Testis (tissue), 3 donors: ENCODE data around the gene CENPM. TPM values are rescaled to one million over a fixed set of nuclear protein-coding genes. Genes with fewer than 3 reads are reported as not detected.

Experiments
- DNase-seq: peaks from one replicate; pipeline ENCODE4 v3.0.0-alpha.2; 2019
- H3K27ac ChIP-seq, 2 donors: fragments of 200-600 bp; sonication (generic); one replicate each; pipeline ENCODE4 v1.5.1; 2019
- H3K27me3 ChIP-seq: fragments of 200-600 bp; sonication (generic); one replicate; pipeline ENCODE4 v1.5.1; 2019
- H3K36me3 ChIP-seq: fragments of 200-600 bp; sonication (generic); one replicate; pipeline ENCODE4 v1.5.1; 2017; ENCODE audit warnings: low read depth; ENCODE audit errors: missing control alignments
- H3K4me1 ChIP-seq: fragments of 200-600 bp; sonication (generic); one replicate; pipeline ENCODE4 v1.5.1; 2019
- H3K4me3 ChIP-seq, 2 donors: fragments of 200-600 bp; sonication (generic); one replicate each; pipeline ENCODE4 v1.5.1; 2017 to 2019
- H3K9me3 ChIP-seq: fragments of 200-600 bp; sonication (generic); one replicate; pipeline ENCODE4 v1.5.1; 2017
- POLR2A ChIP-seq: fragments of 450-650 bp; IDR thresholded peaks from one replicate; pipeline ENCODE4 v1.6.1; 2017; ENCODE audit warnings: antibody characterized with exemption, mild to moderate bottlenecking, moderate library complexity
- WGBS, 2 donors: methylation state at CpG; one replicate each; pipeline ENCODE4 v1.1.5; 2018; 5-methylcytosine and 5-hydroxymethylcytosine counted together
- intact Hi-C: fragments of 100-400 bp; cut with DNase I; formaldehyde crosslinking; loops from one replicate; pipeline ENCODE4 v1.15.1; 2023; ENCODE audit warnings: low total_unique reads
- polyA plus RNA-seq: library from polyadenylated mRNA; stranded (reverse); fragments of 350-450 nt; fragmentation: Illumina TruSeq; extraction: RNeasy Lipid Tissue Mini Kit (QIAGEN cat#74804); gene quantifications from one replicate; pipeline ENCODE4 v1.2.3, GENCODE V29; 2014; ENCODE audit warnings: low read depth, low replicate concordance; ENCODE audit not compliant: insufficient read depth
- total RNA-seq, 2 donors: library from RNA; depleted of rRNA; stranded (reverse); fragments of >200 nt; gene quantifications; one replicate each; pipeline ENCODE4 v1.2.3, GENCODE V29; 2016
- TF ChIP-seq, protein P1 (sequence below), 3 experiments: fragments of 450-650 bp in 2 of 3; fragments of 200-600 bp in 1 of 3; sonication (generic) in 1 of 3; IDR thresholded peaks; one replicate each; pipeline ENCODE4 v1.5.1; 2016 to 2019; ENCODE audit warnings: antibody characterized with exemption in 3 of 3, mild to moderate bottlenecking in 2 of 3, moderate library complexity in 1 of 3

Gene CENPM
- total and polyA plus RNA-seq, 3 donors from 2014 or later: 15.5 to 28.2 (median 15.7) TPM

- intact Hi-C loops: no loop called here
- Histone ChIP-seq H3K36me3 (no peaks in the 10 kb centered on the region), H3K27me3 (no peaks in the 10 kb centered on the region), H3K9me3 (no peaks in the 10 kb centered on the region), H3K4me1 (no peaks in the 10 kb centered on the region), H3K27ac (no peak overlapping the region), H3K4me3 (no peak overlapping the region)
- WGBS, 2 donors: 100% methylated on average over 1 of the region's 1 CpG; no CpG with 5 or more reads in 1 of the 2 donors
- TF ChIP-seq, protein P1, sequence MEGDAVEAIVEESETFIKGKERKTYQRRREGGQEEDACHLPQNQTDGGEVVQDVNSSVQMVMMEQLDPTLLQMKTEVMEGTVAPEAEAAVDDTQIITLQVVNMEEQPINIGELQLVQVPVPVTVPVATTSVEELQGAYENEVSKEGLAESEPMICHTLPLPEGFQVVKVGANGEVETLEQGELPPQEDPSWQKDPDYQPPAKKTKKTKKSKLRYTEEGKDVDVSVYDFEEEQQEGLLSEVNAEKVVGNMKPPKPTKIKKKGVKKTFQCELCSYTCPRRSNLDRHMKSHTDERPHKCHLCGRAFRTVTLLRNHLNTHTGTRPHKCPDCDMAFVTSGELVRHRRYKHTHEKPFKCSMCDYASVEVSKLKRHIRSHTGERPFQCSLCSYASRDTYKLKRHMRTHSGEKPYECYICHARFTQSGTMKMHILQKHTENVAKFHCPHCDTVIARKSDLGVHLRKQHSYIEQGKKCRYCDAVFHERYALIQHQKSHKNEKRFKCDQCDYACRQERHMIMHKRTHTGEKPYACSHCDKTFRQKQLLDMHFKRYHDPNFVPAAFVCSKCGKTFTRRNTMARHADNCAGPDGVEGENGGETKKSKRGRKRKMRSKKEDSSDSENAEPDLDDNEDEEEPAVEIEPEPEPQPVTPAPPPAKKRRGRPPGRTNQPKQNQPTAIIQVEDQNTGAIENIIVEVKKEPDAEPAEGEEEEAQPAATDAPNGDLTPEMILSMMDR (IDR thresholded peaks at IDR 0.05): no peak
- no peak for TF ChIP-seq POLR2A
- no peak for DNase-seq
Observed at GRCh38 chr22:41978732-41979131, 31.8 kb upstream of the CENPM start.

DNA sequence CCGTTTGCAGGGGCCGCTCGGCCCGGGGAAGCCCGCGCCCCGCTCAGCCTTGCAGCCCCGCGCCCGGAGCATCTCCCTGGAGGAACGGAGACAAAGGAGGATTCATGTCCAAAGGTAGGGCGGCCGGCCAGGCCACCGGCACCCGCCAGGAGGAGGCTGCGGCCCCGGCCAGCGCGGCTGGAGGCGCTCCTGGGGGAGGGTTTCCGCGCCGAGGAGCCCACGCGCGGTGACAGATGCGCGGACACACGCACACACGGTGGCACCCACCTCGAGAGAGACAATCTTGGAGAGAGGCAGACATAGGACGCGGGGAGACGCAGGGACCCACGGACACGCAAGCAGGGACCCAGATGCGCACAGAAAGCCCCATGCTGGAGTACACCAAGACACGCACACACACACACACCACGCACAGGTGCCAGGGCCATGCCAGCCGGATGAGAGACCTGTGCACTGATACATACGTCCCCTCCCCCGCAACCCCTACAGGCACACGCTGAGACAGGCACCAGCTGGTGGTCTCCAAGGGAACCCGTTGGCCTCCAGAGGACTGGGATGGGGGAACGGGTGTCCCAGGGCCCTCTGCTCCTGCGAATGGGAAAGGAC, 30.1 kb upstream of the CENPM start:
- Histone ChIP-seq H3K4me1 (no peaks in the 10 kb centered on the region), H3K27me3 (no peaks in the 10 kb centered on the region), H3K36me3 (no peaks in the 10 kb centered on the region), H3K4me3 (peak overlapping the region; percentile 24 to 31), H3K9me3 (no peaks in the 10 kb centered on the region), H3K27ac (no peak overlapping the region)
- WGBS, 2 donors: 0 to 4% methylated on average over 3 to 27 of the region's 46 CpGs
- DNase-seq: no peak
- intact Hi-C loops: no loop called here
- TF ChIP-seq, protein P1 (IDR thresholded peaks at IDR 0.05): no peak
- no peak for TF ChIP-seq POLR2A

- WGBS, 2 donors: 5 to 12% methylated on average over 7 to 20 of the region's 72 CpGs
Observed at GRCh38 chr22:41976070-41976901, 29.3 kb upstream of the CENPM start.

DNA sequence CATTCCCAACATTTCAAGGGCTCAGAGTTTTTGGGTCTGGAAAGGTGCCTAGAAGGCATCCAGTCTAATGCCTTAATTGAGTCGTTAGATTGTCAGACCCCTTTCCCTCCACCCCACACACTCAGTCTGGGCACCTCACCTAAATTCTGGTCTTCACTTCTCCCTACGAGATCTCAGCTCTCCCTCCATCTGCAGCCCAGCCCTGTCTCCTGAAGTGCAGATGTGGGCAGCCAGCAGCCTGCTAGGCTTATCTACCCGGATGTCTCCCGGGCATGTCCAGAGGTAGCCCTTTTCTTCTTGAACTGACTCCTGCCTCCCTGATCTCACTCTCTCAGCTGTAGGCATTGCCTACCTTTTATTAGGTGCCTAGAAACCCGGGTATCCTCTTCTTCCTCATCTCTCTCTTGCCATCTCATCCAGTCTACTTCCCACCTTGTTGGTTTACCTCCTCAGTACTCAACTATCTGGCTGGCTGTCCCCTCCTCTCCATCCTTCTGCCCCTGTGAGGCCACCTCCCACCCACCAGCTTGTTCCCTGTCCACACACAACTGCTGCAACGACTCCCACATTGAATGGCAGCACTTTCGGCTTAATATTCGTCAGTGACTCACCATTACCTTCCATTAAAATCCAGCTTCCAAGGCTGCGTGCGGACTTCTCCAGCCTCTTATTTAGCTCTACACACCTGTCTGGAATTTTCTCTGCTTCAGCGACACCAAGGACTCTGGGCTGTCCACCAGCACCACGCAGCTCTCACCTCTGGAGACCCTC, 28.5 kb upstream of the CENPM start:
- no peaks in the 10 kb centered on the region for H3K36me3 ChIP-seq
- no peak overlapping the region for H3K27ac ChIP-seq
- H3K9me3 ChIP-seq: no peaks in the 10 kb centered on the region
- TF ChIP-seq POLR2A: no peak
- TF ChIP-seq, protein P1 (IDR thresholded peaks at IDR 0.05): no peak
- H3K4me3 ChIP-seq: no peak overlapping the region
- WGBS, 2 donors: 48 to 54% methylated on average over 12 of the region's 12 CpGs
- no peaks in the 10 kb centered on the region for H3K4me1 ChIP-seq
- no peaks in the 10 kb centered on the region for H3K27me3 ChIP-seq
- no peak for DNase-seq
- intact Hi-C loops: no loop called here

More at GRCh38 chr22:41976070-41976901, 29.3 kb upstream of the CENPM start:
- no peak overlapping the region for H3K27ac ChIP-seq
- H3K36me3 ChIP-seq: no peaks in the 10 kb centered on the region
- H3K9me3 ChIP-seq: no peaks in the 10 kb centered on the region
- H3K27me3 ChIP-seq: no peaks in the 10 kb centered on the region
- no peak for TF ChIP-seq POLR2A
- TF ChIP-seq, protein P1 (IDR thresholded peaks at IDR 0.05): no peak
- H3K4me3 ChIP-seq: peak overlapping the region; percentile 42 to 51
- DNase-seq: peak; percentile 37
- intact Hi-C loops: no loop called here
- H3K4me1 ChIP-seq: no peaks in the 10 kb centered on the region
